CD14-positive monocyte (primary cell): ENCODE data around the gene LTF. TPM values are rescaled to one million over a fixed set of nuclear protein-coding genes. Genes with fewer than 3 reads are reported as not detected.

Experiments used
- DNase-seq, 3 donors: peaks; one replicate each; pipeline ENCODE4 v3.0.0-alpha.2; 2011 to 2022
- H2AFZ ChIP-seq: 2 replicates; pipeline ENCODE4 v1.6.0; 2012; ENCODE audit warnings: mild to moderate bottlenecking, low read depth, low read length, inconsistent platforms; ENCODE audit not compliant: insufficient read depth, poor library complexity, severe bottlenecking
- H3K27ac ChIP-seq, 2 donors: 1 replicate in 1 of 2; 2 replicates in 1 of 2; pipeline ENCODE4 v1.5.1; 2012 to 2013; ENCODE audit warnings: low read length in 2 of 2, control low read depth in 1 of 2, inconsistent platforms in 1 of 2, low read depth in 1 of 2, mild to moderate bottlenecking in 1 of 2
- H3K27me3 ChIP-seq, 2 donors: one replicate each; pipeline versions ENCODE4 v1.6.0 to v1.6.1; 2011 to 2013; ENCODE audit warnings: low read length in 2 of 2; ENCODE audit not compliant: control insufficient read depth in 2 of 2, insufficient read depth in 2 of 2
- H3K36me3 ChIP-seq, 2 donors: replicated peaks in 1 of 2; 1 replicate in 1 of 2; 2 replicates in 1 of 2; pipeline versions ENCODE4 v1.5.1 to v1.6.1; 2012 to 2013; ENCODE audit warnings: low read length in 2 of 2, control low read depth in 1 of 2, inconsistent platforms in 1 of 2, mild to moderate bottlenecking in 1 of 2; ENCODE audit not compliant: insufficient read depth in 2 of 2, control insufficient read depth in 1 of 2
- H3K4me1 ChIP-seq, 2 donors: 1 replicate in 1 of 2; 2 replicates in 1 of 2; pipeline versions ENCODE4 v1.5.1 to v1.6.1; 2012 to 2013; ENCODE audit warnings: low read length in 2 of 2, control low read depth in 1 of 2, inconsistent platforms in 1 of 2, mild to moderate bottlenecking in 1 of 2, moderate library complexity in 1 of 2; ENCODE audit not compliant: insufficient read depth in 2 of 2, control insufficient read depth in 1 of 2
- H3K4me2 ChIP-seq: replicated peaks from 2 replicates; pipeline ENCODE3; 2012; ENCODE audit warnings: low read length, moderate library complexity, mild to moderate bottlenecking; ENCODE audit not compliant: poor library complexity, severe bottlenecking; ENCODE audit errors: extremely low read depth
- H3K4me3 ChIP-seq, 3 experiments: fragments of 200-600 bp in 1 of 3; sonication (generic) in 1 of 3; replicated peaks in 1 of 3; 1 replicate in 2 of 3; 2 replicates in 1 of 3; pipeline ENCODE4 v1.5.1; 2011 to 2013; ENCODE audit warnings: low read length in 3 of 3, mild to moderate bottlenecking in 3 of 3, control low read depth in 2 of 3, low read depth in 2 of 3, inconsistent platforms in 1 of 3, moderate library complexity in 1 of 3
- H3K79me2 ChIP-seq: 2 replicates; pipeline ENCODE4 v1.6.0; 2012; ENCODE audit warnings: mild to moderate bottlenecking, control low read depth, inconsistent platforms, low read length, moderate library complexity; ENCODE audit not compliant: insufficient read depth
- H3K9ac ChIP-seq: 2 replicates; pipeline ENCODE4 v1.6.0; 2017; ENCODE audit warnings: low read length, mild to moderate bottlenecking; ENCODE audit not compliant: insufficient read depth, poor library complexity, severe bottlenecking
- H3K9me3 ChIP-seq, 2 donors: replicated peaks in 1 of 2; 1 replicate in 1 of 2; 2 replicates in 1 of 2; pipeline versions ENCODE4 v1.5.1 to v1.6.1; 2012 to 2013; ENCODE audit warnings: low read length in 2 of 2, control low read depth in 1 of 2; ENCODE audit not compliant: control insufficient read depth in 1 of 2, insufficient read depth in 1 of 2
- H4K20me1 ChIP-seq: 2 replicates; pipeline ENCODE4 v1.6.0; 2012; ENCODE audit warnings: mild to moderate bottlenecking, low read length, control low read depth, moderate library complexity; ENCODE audit not compliant: insufficient read depth
- H3K27ac Mint-ChIP-seq, 7 donors: one replicate each; pipeline ENCODE4 v1.8.0; 2020; ENCODE audit warnings: mild to moderate bottlenecking in 7 of 7, mixed read lengths in 7 of 7, moderate library complexity in 6 of 7, inconsistent platforms in 2 of 7
- H3K27me3 Mint-ChIP-seq, 3 donors: one replicate each; pipeline ENCODE4 v1.8.0; 2021 to 2022; ENCODE audit warnings: low read depth in 3 of 3, mild to moderate bottlenecking in 3 of 3, mixed read lengths in 3 of 3, moderate library complexity in 3 of 3, inconsistent platforms in 1 of 3
- H3K36me3 Mint-ChIP-seq, 2 donors: one replicate each; pipeline ENCODE4 v1.8.0; 2020; ENCODE audit warnings: mixed read lengths in 2 of 2, inconsistent platforms in 1 of 2, mild to moderate bottlenecking in 1 of 2
- H3K4me1 Mint-ChIP-seq: one replicate; pipeline ENCODE4 v1.8.0; 2020; ENCODE audit warnings: mild to moderate bottlenecking, mixed read lengths
- H3K4me3 Mint-ChIP-seq, 2 donors: one replicate each; pipeline ENCODE4 v1.8.0; 2020; ENCODE audit warnings: mild to moderate bottlenecking in 2 of 2, mixed read lengths in 2 of 2, moderate library complexity in 1 of 2
- H3K9me3 Mint-ChIP-seq, 7 donors: one replicate each; pipeline ENCODE4 v1.8.0; 2020 to 2022; ENCODE audit warnings: mixed read lengths in 7 of 7, mild to moderate bottlenecking in 6 of 7, moderate library complexity in 6 of 7, inconsistent platforms in 2 of 7
- WGBS: methylation state at CpG from one replicate; pipeline ENCODE4 v1.1.5; 2013; ENCODE audit warnings: missing lambda C conversion rate; ENCODE audit not compliant: insufficient coverage; 5-methylcytosine and 5-hydroxymethylcytosine counted together
- intact Hi-C, 2 donors: fragments of 100-400 bp; cut with micrococcal nuclease; formaldehyde crosslinking; loops; one replicate each; pipeline versions ENCODE4 v1.15.0 to v1.15.1; 2023
- polyA plus RNA-seq, 3 donors: library from polyadenylated mRNA; depleted of rRNA in 1 of 3; unstranded in 2 of 3; stranded (reverse) in 1 of 3; fragments of 300-500 nt in 2 of 3; fragments of >200 nt in 1 of 3; fragmentation: Illumina TruSeq in 2 of 3; gene quantifications; 1 replicate in 2 of 3; 2 replicates in 1 of 3; pipeline ENCODE4 v1.2.3, GENCODE V29; 2012 to 2021
- TF ChIP-seq, protein P1 (sequence below): fragments of 200-600 bp; IDR thresholded peaks from one replicate; pipeline ENCODE4 v1.8.0; 2022; ENCODE audit warnings: antibody characterized with exemption, mild to moderate bottlenecking

The LTF gene
- polyA plus RNA-seq, 3 donors = not detected

DNA sequence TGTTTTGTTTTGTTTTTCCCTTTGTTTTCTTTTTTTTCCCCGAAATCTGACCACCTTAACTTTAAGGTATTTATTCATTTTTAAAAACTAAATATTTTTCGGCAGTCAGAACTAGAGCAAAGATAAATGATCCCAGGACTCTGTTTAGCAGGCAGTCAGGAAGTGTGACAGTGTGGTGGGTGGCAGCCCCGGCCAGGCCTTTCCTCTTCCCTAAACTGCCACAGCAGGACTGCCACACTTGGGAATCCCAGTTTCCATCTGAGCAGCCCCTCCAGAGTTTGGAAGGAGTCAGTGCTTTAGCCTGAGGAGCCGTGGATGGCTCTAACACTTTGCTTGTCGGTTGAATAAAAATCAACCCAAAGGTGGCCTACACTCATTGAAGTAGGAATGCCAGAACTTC, 50.8 kb downstream of the LTF start:
- no peak for DNase-seq
- Histone ChIP-seq H3K27ac (no peak overlapping the region), H3K9ac (no peak overlapping the region), H3K4me2 (no peak overlapping the region), H3K36me3 (peaks cover 3% of the 10 kb centered on the region in 2 donors), H4K20me1 (no peaks in the 10 kb centered on the region), H3K4me1 (peaks cover 6 to 13% of the 10 kb centered on the region in 2 donors), H3K27me3 (no peaks in the 10 kb centered on the region), H3K9me3 (no peaks in the 10 kb centered on the region), H2AFZ (no peak overlapping the region), H3K79me2 (no peaks in the 10 kb centered on the region), H3K4me3 (no peak overlapping the region)
- TF ChIP-seq, protein P1, sequence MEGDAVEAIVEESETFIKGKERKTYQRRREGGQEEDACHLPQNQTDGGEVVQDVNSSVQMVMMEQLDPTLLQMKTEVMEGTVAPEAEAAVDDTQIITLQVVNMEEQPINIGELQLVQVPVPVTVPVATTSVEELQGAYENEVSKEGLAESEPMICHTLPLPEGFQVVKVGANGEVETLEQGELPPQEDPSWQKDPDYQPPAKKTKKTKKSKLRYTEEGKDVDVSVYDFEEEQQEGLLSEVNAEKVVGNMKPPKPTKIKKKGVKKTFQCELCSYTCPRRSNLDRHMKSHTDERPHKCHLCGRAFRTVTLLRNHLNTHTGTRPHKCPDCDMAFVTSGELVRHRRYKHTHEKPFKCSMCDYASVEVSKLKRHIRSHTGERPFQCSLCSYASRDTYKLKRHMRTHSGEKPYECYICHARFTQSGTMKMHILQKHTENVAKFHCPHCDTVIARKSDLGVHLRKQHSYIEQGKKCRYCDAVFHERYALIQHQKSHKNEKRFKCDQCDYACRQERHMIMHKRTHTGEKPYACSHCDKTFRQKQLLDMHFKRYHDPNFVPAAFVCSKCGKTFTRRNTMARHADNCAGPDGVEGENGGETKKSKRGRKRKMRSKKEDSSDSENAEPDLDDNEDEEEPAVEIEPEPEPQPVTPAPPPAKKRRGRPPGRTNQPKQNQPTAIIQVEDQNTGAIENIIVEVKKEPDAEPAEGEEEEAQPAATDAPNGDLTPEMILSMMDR = no peak
- intact Hi-C loops = no loop called here
- Mint-ChIP-seq H3K27me3 (peaks cover 0 to 2% (median 0%) of the 10 kb centered on the region in 3 donors), H3K27ac (peak overlapping the region in 1 of 7 donors; percentile 58), H3K9me3 (no peaks in the 10 kb centered on the region), H3K36me3 (peaks cover 12% of the 10 kb centered on the region in 2 donors), H3K4me3 (no peak overlapping the region), H3K4me1 (peaks cover 39% of the 10 kb centered on the region)
- 80% methylated on average over 1 of the region's 5 CpGs for WGBS

DNA sequence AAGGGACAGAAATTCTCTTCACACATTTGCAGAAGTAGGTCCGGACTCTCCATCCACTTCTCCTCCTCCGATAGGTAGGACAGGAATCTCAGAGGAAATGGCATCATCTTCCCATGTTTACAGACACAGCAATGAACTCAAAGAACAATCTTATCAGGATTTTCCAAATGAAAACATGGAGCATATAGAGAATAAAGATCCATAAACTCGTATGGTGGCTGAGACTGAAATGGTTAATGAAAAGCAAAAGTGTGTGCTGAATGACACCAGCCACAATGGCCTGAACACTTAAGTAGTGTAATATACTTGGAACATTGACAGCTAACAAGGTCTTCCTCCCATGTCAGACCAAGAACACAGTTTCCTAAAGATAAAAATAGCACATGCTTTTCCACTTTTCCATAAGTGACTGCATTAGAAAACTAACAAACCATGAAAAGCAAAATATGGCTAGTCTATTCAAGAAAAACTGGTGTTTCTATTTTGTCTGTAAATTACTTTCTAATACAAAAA, 51.9 kb downstream of the LTF start:
- Mint-ChIP-seq H3K27me3 (peaks cover 0 to 2% (median 0%) of the 10 kb centered on the region in 3 donors), H3K9me3 (no peaks in the 10 kb centered on the region), H3K4me3 (no peak overlapping the region), H3K27ac (peak overlapping the region in 1 of 7 donors; percentile 28), H3K36me3 (peaks cover 21 to 23% of the 10 kb centered on the region in 2 donors), H3K4me1 (peaks cover 50% of the 10 kb centered on the region)
- Histone ChIP-seq H2AFZ (no peak overlapping the region), H3K79me2 (peaks cover 3% of the 10 kb centered on the region), H3K4me2 (no peak overlapping the region), H3K36me3 (peaks cover 6 to 9% of the 10 kb centered on the region in 2 donors), H4K20me1 (no peaks in the 10 kb centered on the region), H3K27ac (no peak overlapping the region), H3K4me3 (no peak overlapping the region), H3K4me1 (peaks cover 12 to 24% of the 10 kb centered on the region in 2 donors), H3K9ac (no peak overlapping the region), H3K27me3 (no peaks in the 10 kb centered on the region), H3K9me3 (no peaks in the 10 kb centered on the region)
- TF ChIP-seq, protein P1 = no peak
- no peak for DNase-seq
- no CpG with 5 or more reads among the region's 3 CpGs for WGBS
- intact Hi-C loops = no loop called here
